Right ventricle myocardium inferior (tissue), 1 donor: Measurements from ENCODE around the gene SLC9B2. TPM values are rescaled to one million over a fixed set of nuclear protein-coding genes. Genes with fewer than 3 reads are reported as not detected.

Source experiments
- total RNA-seq: library from RNA; stranded (reverse); fragmentation: NEBNext Ultra II Directional; extraction: Animal tissue kit (Norgen Biotek cat#: 25700); gene quantifications from one replicate; pipeline ENCODE4 v1.2.1, GENCODE V29; 2021
- donor health status: DM: no; HTN: yes; CAD: no; lungs with severe emphysema.

Gene SLC9B2
- total RNA-seq, 1 donor from 2014 or later: 3.3 TPM

Other genes with a start within 250 kb of the SLC9B2 start
- gene UBE2D3, start 249.2 kb downstream of the SLC9B2 start, total RNA-seq: 261 TPM
- gene CISD2, start 207.8 kb downstream of the SLC9B2 start, total RNA-seq: 17.1 TPM
- gene SLC9B1, start 57.1 kb downstream of the SLC9B2 start, total RNA-seq: 0.95 TPM
- 25.4 TPM for gene BDH2, start 23.1 kb upstream of the SLC9B2 start, total RNA-seq
- gene CENPE, start 121.6 kb upstream of the SLC9B2 start, total RNA-seq: 0.51 TPM